Activated B cell treated with CpG ODN at 0.5 μM for 24 hours (primary cell): ENCODE results near the gene HSBP1L1. TPM values are rescaled to one million over a fixed set of nuclear protein-coding genes. Genes with fewer than 3 reads are reported as not detected.

Source experiments
- ATAC-seq: fragments of 200-7000 bp; cut with Tn5 transposase; one replicate; pipeline ENCODE4 v1.10.0; 2021; ENCODE audit warnings: low read depth, mild to moderate bottlenecking, moderate library complexity
- CTCF ChIA-PET: fragments of 350-600 bp; sonication (Branson Sonifier 250); formaldehyde crosslinking; loops from one replicate; lab custom pipeline; 2021; ENCODE audit warnings: antibody characterized with exemption; lab: Charles Lee
- POLR2A ChIA-PET: fragments of 350-600 bp; sonication (Branson Sonifier 250); formaldehyde crosslinking; loops from one replicate; lab custom pipeline; 2021; ENCODE audit warnings: antibody characterized with exemption; lab: Charles Lee
- DNase-seq: peaks from one replicate; pipeline ENCODE4 v3.0.0; 2022
- H3K27ac Mint-ChIP-seq: one replicate; pipeline ENCODE4 v1.8.0; 2020; ENCODE audit warnings: mixed read lengths
- H3K27me3 Mint-ChIP-seq: one replicate; pipeline ENCODE4 v1.8.0; 2021; ENCODE audit warnings: mixed read lengths
- H3K36me3 Mint-ChIP-seq: one replicate; pipeline ENCODE4 v1.8.0; 2021; ENCODE audit warnings: low read depth, mixed read lengths
- H3K4me1 Mint-ChIP-seq: one replicate; pipeline ENCODE4 v1.8.0; 2021; ENCODE audit warnings: mixed read lengths
- H3K4me3 Mint-ChIP-seq: one replicate; pipeline ENCODE4 v1.8.0; 2020; ENCODE audit warnings: mild to moderate bottlenecking, mixed read lengths
- H3K9me3 Mint-ChIP-seq: one replicate; pipeline ENCODE4 v1.8.0; 2020; ENCODE audit warnings: mixed read lengths
- CTCF ChIP-seq: fragments of 200-600 bp; IDR thresholded peaks from one replicate; pipeline ENCODE4 v1.8.0; 2022; ENCODE audit warnings: antibody characterized with exemption, mild to moderate bottlenecking
- intact Hi-C: fragments of 100-400 bp; cut with micrococcal nuclease; formaldehyde crosslinking; loops from one replicate; pipeline ENCODE4 v1.15.1; 2024
- total RNA-seq: library from RNA; stranded (reverse); gene quantifications from 2 replicates; pipeline ENCODE4 v1.2.3, GENCODE V29; 2022

HSBP1L1 gene
- total RNA-seq, 1 donor from 2014 or later, result 2.5 TPM

- TF ChIP-seq CTCF, result no peak
- Mint-ChIP-seq H3K27ac (no peak overlapping the region), H3K9me3 (no peaks in the 10 kb centered on the region), H3K36me3 (peaks cover 7% of the 10 kb centered on the region), H3K4me1 (peaks cover 30% of the 10 kb centered on the region), H3K4me3 (peak overlapping the region; percentile 62), H3K27me3 (peaks cover 2% of the 10 kb centered on the region)
- ChIA-PET CTCF (no interaction called here), POLR2A (interaction anchor here (1.0 to 1.3 kb wide), 2 partner anchors 15 to 23 kb away, joined by 6 to 8 read pairs; partner anchors contain the start of gene TXNL4A)
- intact Hi-C loops, result loop anchor here (1.0 kb wide), 1 partner anchor 23 kb away; the partner anchor contains the start of gene TXNL4A
- ATAC-seq (no peak), DNase-seq (no peak)
Observed at GRCh38 chr18:79965119-79965902, 868 bp downstream of the HSBP1L1 start.

GRCh38 chr18:79970419-79971133 lies 6.1 kb downstream of the HSBP1L1 start:
- no peak for TF ChIP-seq CTCF
- ChIA-PET POLR2A (no interaction called here), CTCF (no interaction called here)
- Mint-ChIP-seq H3K4me1 (peaks cover 4% of the 10 kb centered on the region), H3K36me3 (peaks cover 56% of the 10 kb centered on the region), H3K27me3 (no peaks in the 10 kb centered on the region), H3K27ac (no peak overlapping the region), H3K4me3 (no peak overlapping the region), H3K9me3 (no peaks in the 10 kb centered on the region)
- no peak for DNase-seq
- ATAC-seq, result no peak
- intact Hi-C loops, result no loop called here

GRCh38 chr18:79971211-79971952 lies 6.9 kb downstream of the HSBP1L1 start:
- POLR2A ChIA-PET, result no interaction called here
- ATAC-seq (no peak), DNase-seq (no peak)

GRCh38 chr18:79971986-79972385 lies 7.5 kb downstream of the HSBP1L1 start:
- TF ChIP-seq CTCF, result no peak
- DNase-seq, result no peak
- Mint-ChIP-seq H3K27me3 (no peaks in the 10 kb centered on the region), H3K4me1 (peaks cover 2% of the 10 kb centered on the region), H3K9me3 (no peaks in the 10 kb centered on the region), H3K27ac (no peak overlapping the region), H3K4me3 (no peak overlapping the region), H3K36me3 (peaks cover 68% of the 10 kb centered on the region)
- ChIA-PET POLR2A (no interaction called here), CTCF (no interaction called here)
- intact Hi-C loops, result no loop called here
- no peak for ATAC-seq

More at GRCh38 chr18:79971211-79971952, 6.9 kb downstream of the HSBP1L1 start:
- no peaks in the 10 kb centered on the region for H3K9me3 Mint-ChIP-seq
- H3K36me3 Mint-ChIP-seq, result peaks cover 64% of the 10 kb centered on the region
- H3K27me3 Mint-ChIP-seq, result no peaks in the 10 kb centered on the region
- peaks cover 2% of the 10 kb centered on the region for H3K4me1 Mint-ChIP-seq
- no peak for TF ChIP-seq CTCF
- intact Hi-C loops, result no loop called here
- no peak overlapping the region for H3K4me3 Mint-ChIP-seq
- H3K27ac Mint-ChIP-seq, result no peak overlapping the region
- CTCF ChIA-PET, result no interaction called here

GRCh38 chr18:79972720-79973119 lies 8.3 kb downstream of the HSBP1L1 start:
- POLR2A ChIA-PET, result no interaction called here
- CTCF ChIA-PET, result no interaction called here
- H3K4me1 Mint-ChIP-seq, result peaks cover under 1% of the 10 kb centered on the region
- H3K4me3 Mint-ChIP-seq, result no peak overlapping the region
- H3K27ac Mint-ChIP-seq, result no peak overlapping the region
- TF ChIP-seq CTCF, result no peak
- ATAC-seq (no peak), DNase-seq (no peak)
- H3K9me3 Mint-ChIP-seq, result no peaks in the 10 kb centered on the region
- intact Hi-C loops, result no loop called here
- peaks cover 74% of the 10 kb centered on the region for H3K36me3 Mint-ChIP-seq
- no peaks in the 10 kb centered on the region for H3K27me3 Mint-ChIP-seq
